Activated gamma-delta T cell (primary cell): Measurements from ENCODE around the gene COX20.
A peak's percentile ranks its signal among the peaks of the same experiment; 100 is the strongest.

ENCODE experiments used
- DNase-seq: peaks from one replicate; lab custom pipeline; 2025; lab: John Stamatoyannopoulos, UW

The COX20 gene

DNA sequence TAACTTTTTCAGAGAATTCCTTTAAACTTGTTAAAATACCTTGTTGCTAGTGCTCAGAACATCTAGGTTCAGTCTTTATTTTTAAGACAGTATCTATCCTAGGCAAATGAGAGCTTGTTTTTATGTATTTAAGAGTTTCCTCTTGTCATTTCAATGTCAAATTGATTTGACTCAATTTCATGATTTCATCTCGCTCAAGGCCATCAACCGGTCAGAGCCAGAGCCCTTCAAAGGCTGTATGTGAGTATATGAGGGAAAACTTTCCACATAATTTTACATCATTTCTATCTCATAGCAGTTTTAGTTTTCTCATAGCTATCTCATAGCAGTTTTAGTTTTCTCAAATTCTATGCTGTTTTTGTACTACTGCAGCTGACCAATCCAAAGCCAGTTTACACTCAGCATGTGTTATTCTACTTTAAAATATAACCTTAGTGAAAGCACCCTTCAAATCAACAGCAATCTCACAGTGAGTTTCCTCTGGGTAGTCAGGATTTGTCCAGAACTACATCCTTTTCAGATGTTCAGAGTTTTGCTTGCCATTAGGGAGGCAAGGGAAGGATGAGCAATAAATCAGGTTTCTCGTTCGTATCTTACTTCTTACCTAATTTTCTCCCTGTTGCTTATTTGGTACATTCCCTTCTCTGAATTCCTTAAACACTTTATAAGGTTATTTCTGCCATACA lies 16.2 kb downstream of the COX20 start:
- DNase-seq = no peak

GRCh38 chr1:244852694-244853093 lies 17.2 kb downstream of the COX20 start:
- DNase-seq = no peak

DNA sequence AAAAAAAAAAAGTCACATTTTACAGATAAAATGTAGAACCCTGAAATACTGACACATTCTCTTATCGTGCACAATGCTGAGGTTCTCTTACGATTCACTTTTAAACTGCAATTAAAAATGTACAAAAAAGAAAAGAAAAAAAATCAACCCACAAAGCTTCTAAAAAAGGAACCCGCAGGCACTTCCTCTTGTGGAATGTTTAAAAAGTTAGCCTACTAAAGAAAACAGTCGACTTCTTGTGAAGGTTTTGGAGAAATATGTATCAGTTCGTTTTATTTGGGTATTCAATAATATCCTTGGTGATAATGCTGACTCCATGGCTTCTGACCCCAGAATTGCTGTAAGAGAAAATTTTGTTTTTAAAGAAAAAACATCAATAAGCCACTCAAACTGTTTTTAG lies 18.7 kb downstream of the COX20 start:
- DNase-seq = no peak

DNA sequence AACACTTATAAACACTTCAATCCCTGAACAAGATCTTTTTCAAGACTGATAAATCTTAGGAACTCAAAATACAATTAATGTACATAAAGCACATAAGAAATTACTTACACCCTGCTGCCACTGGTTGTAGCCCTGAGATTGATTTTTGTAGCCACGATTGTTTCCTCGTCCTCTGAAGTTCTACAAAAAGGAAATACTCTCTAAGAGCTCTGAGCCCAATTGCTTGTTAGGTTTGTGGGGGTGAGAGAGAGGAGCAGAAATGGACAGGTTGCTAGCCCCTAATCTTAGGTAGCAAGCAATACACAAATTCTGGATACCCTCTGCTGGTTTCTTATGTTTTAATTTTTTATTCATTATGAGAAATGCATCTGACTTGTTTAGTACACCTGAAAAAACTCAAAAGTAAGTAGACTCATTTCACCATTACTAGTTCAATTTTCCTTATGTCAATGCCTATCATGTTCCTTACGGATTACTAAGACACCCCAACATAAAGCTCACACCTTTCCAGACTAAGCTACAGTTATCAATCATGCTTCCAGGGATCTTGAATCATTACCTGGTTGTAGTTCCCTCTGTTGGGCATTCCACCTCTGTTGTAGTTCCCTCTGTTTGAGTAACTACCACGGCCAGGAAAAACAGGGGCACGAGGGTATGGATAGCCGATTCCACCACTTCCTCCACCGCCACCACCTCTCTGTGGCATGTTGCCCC lies 19.6 kb downstream of the COX20 start:
- DNase-seq = no peak

DNA sequence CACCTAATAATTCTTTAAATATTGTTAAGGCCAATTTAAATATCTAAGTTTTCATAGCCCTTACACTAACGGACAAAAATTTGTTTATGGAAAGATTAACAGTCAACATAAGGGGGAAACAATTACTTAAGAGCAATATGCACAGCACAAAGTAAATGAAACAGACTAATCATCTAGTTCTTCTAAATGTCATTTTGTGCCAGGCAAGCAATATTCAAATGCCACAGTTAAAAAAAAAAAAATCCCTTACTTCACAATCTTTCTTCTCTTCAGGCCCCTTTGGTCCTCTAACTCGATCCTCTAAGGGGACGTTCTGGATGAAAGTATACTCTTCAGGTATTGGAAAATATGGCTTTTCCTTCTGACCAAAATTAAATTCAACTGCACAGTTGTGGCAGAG lies 22.3 kb downstream of the COX20 start:
- no peak for DNase-seq

- no peak for DNase-seq
Measured at GRCh38 chr1:244858357-244858756, 22.9 kb downstream of the COX20 start.

GRCh38 chr1:244860078-244860477 lies 24.6 kb downstream of the COX20 start:
- no peak for DNase-seq

- DNase-seq = no peak
Measured at GRCh38 chr1:244860914-244861610, 25.6 kb downstream of the COX20 start.

- DNase-seq = no peak
Measured at GRCh38 chr1:244861683-244862082, 26.2 kb downstream of the COX20 start.

DNA sequence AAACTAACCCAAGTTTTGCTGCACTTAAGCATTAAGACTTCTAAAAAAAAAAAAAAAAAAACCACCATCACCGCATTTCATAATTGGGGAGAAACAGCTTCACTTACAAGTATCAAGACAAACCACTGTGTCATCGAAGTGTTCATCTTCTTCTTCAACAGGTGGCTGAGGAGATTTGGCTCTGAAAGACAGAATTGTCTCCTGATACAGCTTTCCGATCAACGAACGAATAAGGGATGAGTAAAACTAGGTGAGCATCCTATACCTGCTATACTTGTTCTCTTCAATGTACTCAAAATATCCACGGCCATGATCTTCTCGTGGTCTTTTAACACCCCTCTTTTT lies 26.9 kb downstream of the COX20 start:
- no peak for DNase-seq

DNA sequence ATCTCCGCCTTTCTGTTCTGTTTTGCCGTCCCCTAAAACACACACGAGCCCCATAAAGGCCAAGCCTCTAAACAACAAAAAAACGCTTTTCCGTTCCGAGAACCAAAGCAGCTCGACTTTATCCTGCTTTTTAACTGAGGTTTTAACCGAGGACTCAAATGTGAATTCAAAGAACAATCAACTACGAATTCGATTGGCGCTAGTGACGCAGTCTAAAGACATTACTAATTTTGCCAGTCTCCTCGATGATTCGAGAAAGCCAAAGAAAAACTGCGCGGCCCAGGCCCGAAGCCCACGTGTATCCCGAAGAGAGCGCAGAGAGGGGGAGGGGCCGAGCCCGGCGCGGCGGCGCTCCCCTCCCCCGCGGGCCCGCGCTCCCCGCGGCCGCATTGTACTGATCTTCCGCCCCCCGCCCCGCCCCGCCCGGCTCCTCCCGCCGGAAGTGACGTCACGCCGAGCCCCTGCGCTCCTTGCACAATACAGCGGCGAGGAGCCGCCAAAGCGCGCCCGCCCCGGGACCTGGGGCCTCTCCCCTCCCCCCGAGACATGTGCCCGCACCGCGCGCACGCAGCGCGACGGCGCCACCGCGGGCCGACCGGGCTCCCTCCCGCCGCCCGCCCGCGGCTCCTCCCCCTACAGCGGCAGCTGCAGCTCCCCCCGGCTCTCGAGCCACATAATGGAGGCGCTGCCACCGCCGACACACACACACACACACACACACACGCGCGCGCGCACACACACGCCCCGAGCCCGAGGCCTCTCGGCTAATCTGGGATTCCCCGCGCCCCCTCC lies 27.4 kb downstream of the COX20 start:
- peak; percentile 99 for DNase-seq

DNA sequence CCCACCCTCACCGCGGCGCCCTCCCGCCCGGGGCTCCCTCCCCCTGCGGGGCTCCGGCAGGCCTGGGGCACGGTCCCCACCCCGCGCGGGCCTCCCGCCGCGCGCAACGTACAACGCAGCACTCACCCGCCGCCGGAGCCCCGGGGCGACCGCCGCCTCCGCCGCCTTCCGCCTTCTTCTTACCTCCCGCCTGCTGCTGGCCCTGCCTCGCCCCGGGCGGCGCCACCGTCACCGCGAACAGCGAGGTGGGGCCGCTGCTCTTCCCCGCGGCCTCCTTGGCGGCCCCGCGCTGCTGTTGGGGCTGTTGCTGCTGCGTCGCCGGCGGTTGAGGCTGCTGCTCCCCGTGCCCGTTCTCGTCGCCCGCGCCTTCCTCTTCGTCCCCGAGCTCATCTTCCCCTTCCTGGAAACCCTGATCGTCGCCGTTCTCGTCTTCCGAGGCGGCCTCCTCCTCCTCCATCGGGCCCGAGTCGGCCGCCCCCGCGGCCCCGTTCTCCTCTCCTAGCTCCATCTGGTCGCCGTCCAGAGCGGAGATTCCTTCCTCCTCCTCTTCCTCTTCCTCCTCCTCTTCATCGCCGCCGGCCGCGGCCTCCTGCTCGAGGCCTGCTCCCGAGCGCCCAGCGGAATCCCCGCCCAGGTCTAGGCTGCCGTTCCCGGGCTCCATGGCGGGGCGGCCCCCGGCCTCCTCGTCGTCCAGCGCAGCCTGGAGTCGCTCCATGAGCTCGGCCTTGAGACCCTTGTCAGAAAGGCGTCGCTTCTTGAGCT lies 28.2 kb downstream of the COX20 start:
- peak; percentile 32 for DNase-seq

DNA sequence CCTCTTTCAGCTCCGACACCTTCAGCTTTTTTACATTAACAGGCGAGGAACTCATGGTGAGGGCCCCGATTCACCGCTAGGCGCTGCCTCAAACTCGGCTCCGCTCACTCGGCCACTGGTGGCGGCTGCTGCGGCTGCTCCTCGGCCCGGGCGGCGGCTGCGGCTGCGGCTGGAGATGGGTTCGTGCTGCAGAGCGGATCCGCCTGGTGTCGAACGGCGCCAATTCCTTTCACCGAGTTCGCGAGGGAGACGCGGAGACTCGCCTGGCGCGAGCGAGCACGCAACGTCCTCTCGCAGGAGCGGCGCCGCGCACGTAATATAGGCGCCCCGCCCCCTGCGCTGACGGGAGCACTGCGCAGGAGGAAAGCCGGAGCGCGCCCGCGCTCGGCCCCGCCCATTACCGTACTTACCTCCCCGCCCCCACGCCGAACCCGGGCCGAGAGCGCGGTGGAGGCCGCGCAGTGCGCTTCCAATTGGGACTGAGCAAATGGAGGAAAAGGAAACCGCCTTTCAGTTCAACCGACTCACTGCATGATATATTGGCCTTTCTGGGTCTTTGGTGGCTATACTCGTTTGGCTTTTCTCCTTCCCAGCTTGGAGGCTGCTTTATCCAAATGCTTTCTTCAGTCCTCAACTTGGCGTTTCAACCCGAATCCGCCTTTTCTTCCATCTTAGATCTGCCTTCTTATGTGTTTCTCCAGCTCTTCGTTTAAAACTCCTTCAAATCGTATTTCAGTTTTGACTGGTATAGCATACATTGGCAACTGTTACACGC lies 29.0 kb downstream of the COX20 start, which contains the start of gene HNRNPU:
Gene HNRNPU, minus strand, starts transcription at position 291 of the 775 bp plus-strand sequence. Its CDS starts 236 bp downstream, at position 55.
- peak; percentile 93 for DNase-seq

- DNase-seq = no peak
Measured at GRCh38 chr1:244865028-244865371, 29.5 kb downstream of the COX20 start.

DNA sequence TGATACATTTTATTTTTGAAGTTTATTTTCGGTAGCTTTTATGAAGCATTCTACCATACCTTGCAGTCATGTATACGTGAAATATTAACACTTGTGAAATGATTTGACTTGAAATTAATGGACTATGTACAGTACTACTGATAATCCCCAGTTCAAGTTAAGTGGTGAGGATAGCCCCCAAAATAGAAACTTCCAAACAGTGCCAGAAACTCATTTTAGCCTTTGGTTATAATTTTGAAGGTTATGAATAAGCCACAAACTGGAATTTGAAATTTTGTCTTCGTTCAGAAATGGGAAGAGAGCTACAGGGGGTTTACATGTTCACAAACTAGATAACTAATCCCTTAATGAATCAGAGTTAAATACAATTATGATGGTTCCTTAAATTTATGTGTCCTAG lies 30.4 kb downstream of the COX20 start:
- no peak for DNase-seq

DNA sequence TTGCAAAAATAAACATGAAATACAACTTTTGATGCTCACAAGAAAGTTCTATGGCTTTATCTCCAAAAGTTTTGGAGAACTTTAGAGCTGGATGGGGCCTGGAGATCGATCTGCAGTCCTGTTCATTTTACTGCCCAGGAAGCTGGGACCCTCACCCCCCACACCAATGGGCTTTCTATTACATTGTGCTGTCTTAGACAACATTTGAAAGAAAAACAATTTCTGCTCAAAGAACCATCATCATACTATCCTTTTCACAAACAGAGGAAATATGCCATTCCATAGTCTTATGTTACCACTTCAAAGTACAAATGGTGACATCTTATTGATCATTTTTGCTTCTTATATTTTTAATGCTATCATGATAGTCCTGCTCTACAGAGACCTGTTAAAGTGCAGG lies 30.9 kb downstream of the COX20 start:
- DNase-seq = no peak

- no peak for DNase-seq
Measured at GRCh38 chr1:244868484-244869363, 33.3 kb downstream of the COX20 start.

GRCh38 chr1:244869364-244869827 lies 33.9 kb downstream of the COX20 start:
- DNase-seq = no peak

GRCh38 chr1:244869950-244870349 lies 34.5 kb downstream of the COX20 start:
- DNase-seq = no peak
